Activated naive CD8-positive, alpha-beta T cell treated with anti-CD3 and anti-CD28 coated beads, Interleukin-2, amount 10 ng/mL, durations not matched to agents 7 days and 5 days (primary cell): ENCODE data around the gene ERMN. TPM values are rescaled to one million over a fixed set of nuclear protein-coding genes. Genes with fewer than 3 reads are reported as not detected.

Experiments
- ATAC-seq: fragments of 150-1000 bp; cut with Tn5 transposase; one replicate; pipeline ENCODE4 v1.10.0; 2021; ENCODE audit warnings: low read depth, moderate library complexity
- POLR2A ChIA-PET: fragments of 350-600 bp; sonication (Branson Sonifier 250); formaldehyde crosslinking; loops from one replicate; lab custom pipeline; 2021; ENCODE audit warnings: antibody characterized with exemption; lab: Charles Lee
- DNase-seq: peaks from one replicate; pipeline ENCODE4 v3.0.0; 2021
- H3K27ac Mint-ChIP-seq: one replicate; pipeline ENCODE4 v1.8.0; 2022; ENCODE audit warnings: mild to moderate bottlenecking, mixed read lengths
- H3K27me3 Mint-ChIP-seq: one replicate; pipeline ENCODE4 v1.8.0; 2022; ENCODE audit warnings: mild to moderate bottlenecking, moderate library complexity, mixed read lengths
- H3K36me3 Mint-ChIP-seq: one replicate; pipeline ENCODE4 v1.8.0; 2021; ENCODE audit warnings: mild to moderate bottlenecking, mixed read lengths
- H3K4me1 Mint-ChIP-seq: one replicate; pipeline ENCODE4 v1.8.0; 2021; ENCODE audit warnings: mixed read lengths
- H3K4me3 Mint-ChIP-seq: one replicate; pipeline ENCODE4 v1.8.0; 2022; ENCODE audit warnings: mild to moderate bottlenecking, moderate library complexity, mixed read lengths
- H3K9me3 Mint-ChIP-seq: one replicate; pipeline ENCODE4 v1.8.0; 2021; ENCODE audit warnings: mixed read lengths
- total RNA-seq, 2 experiments: library from RNA; stranded (reverse); gene quantifications; one replicate each; pipeline ENCODE4 v1.2.3, GENCODE V29; 2021

ERMN gene
- total RNA-seq, 2 experiments from 2014 or later = 3.1 to 3.6 TPM

GRCh38 chr2:157322432-157322831, 3.2 kb downstream of the ERMN start:
- no peak for ATAC-seq
- peaks cover 12% of the 10 kb centered on the region for H3K4me1 Mint-ChIP-seq
- H3K9me3 Mint-ChIP-seq = no peaks in the 10 kb centered on the region
- no peak overlapping the region for H3K4me3 Mint-ChIP-seq
- no peaks in the 10 kb centered on the region for H3K27me3 Mint-ChIP-seq
- peaks cover 27% of the 10 kb centered on the region for H3K36me3 Mint-ChIP-seq
- POLR2A ChIA-PET = no interaction called here
- DNase-seq = no peak
- H3K27ac Mint-ChIP-seq = no peak overlapping the region

- H3K9me3 Mint-ChIP-seq = no peaks in the 10 kb centered on the region
- H3K27me3 Mint-ChIP-seq = no peaks in the 10 kb centered on the region
- H3K36me3 Mint-ChIP-seq = peaks cover 27% of the 10 kb centered on the region
- H3K4me1 Mint-ChIP-seq = peaks cover 9% of the 10 kb centered on the region
- H3K27ac Mint-ChIP-seq = no peak overlapping the region
- DNase-seq (no peak), ATAC-seq (no peak)
- H3K4me3 Mint-ChIP-seq = no peak overlapping the region
- POLR2A ChIA-PET = no interaction called here
Measured at GRCh38 chr2:157321466-157321865, 4.2 kb downstream of the ERMN start.

- no peak for DNase-seq
- Mint-ChIP-seq H3K9me3 (no peaks in the 10 kb centered on the region), H3K36me3 (peaks cover 27% of the 10 kb centered on the region), H3K4me3 (no peak overlapping the region), H3K27me3 (peaks cover 2% of the 10 kb centered on the region), H3K4me1 (peaks cover 8% of the 10 kb centered on the region), H3K27ac (no peak overlapping the region)
- POLR2A ChIA-PET = no interaction called here
- no peak for ATAC-seq
Measured at GRCh38 chr2:157320409-157320808, 5.2 kb downstream of the ERMN start.

GRCh38 chr2:157319795-157320194, 5.8 kb downstream of the ERMN start:
- no peaks in the 10 kb centered on the region for H3K9me3 Mint-ChIP-seq
- DNase-seq (no peak), ATAC-seq (no peak)
- POLR2A ChIA-PET = no interaction called here
- peaks cover 25% of the 10 kb centered on the region for H3K36me3 Mint-ChIP-seq
- H3K27me3 Mint-ChIP-seq = peaks cover 2% of the 10 kb centered on the region
- no peak overlapping the region for H3K27ac Mint-ChIP-seq
- H3K4me3 Mint-ChIP-seq = no peak overlapping the region
- peaks cover 7% of the 10 kb centered on the region for H3K4me1 Mint-ChIP-seq

- Mint-ChIP-seq H3K27ac (no peak overlapping the region), H3K36me3 (peaks cover 25% of the 10 kb centered on the region), H3K4me3 (no peak overlapping the region), H3K27me3 (peaks cover 2% of the 10 kb centered on the region), H3K4me1 (peaks cover 7% of the 10 kb centered on the region), H3K9me3 (peaks cover 2% of the 10 kb centered on the region)
- POLR2A ChIA-PET = no interaction called here
- no peak for DNase-seq
- no peak for ATAC-seq
Measured at GRCh38 chr2:157318884-157319283, 6.7 kb downstream of the ERMN start.

- Mint-ChIP-seq H3K36me3 (peaks cover 12% of the 10 kb centered on the region), H3K27ac (no peak overlapping the region), H3K9me3 (peaks cover 2% of the 10 kb centered on the region), H3K4me1 (no peaks in the 10 kb centered on the region), H3K27me3 (peaks cover 2% of the 10 kb centered on the region), H3K4me3 (no peak overlapping the region)
- ATAC-seq (no peak), DNase-seq (no peak)
- POLR2A ChIA-PET = no interaction called here
Measured at GRCh38 chr2:157315901-157316300, 9.7 kb downstream of the ERMN start.

GRCh38 chr2:157312866-157313486, 12.6 kb downstream of the ERMN start:
- POLR2A ChIA-PET = no interaction called here
- Mint-ChIP-seq H3K9me3 (peaks cover 2% of the 10 kb centered on the region), H3K4me3 (no peak overlapping the region), H3K27me3 (peaks cover 2% of the 10 kb centered on the region), H3K27ac (no peak overlapping the region), H3K36me3 (no peaks in the 10 kb centered on the region), H3K4me1 (no peaks in the 10 kb centered on the region)
- ATAC-seq (no peak), DNase-seq (no peak)

GRCh38 chr2:157311706-157312105, 13.9 kb downstream of the ERMN start:
- H3K4me1 Mint-ChIP-seq = peaks cover 6% of the 10 kb centered on the region

GRCh38 chr2:157309878-157310277, 15.7 kb downstream of the ERMN start:
- no peak overlapping the region for H3K4me3 Mint-ChIP-seq
- DNase-seq = no peak
- peaks cover 12% of the 10 kb centered on the region for H3K4me1 Mint-ChIP-seq
- POLR2A ChIA-PET = no interaction called here
- H3K36me3 Mint-ChIP-seq = no peaks in the 10 kb centered on the region
- no peak for ATAC-seq
- H3K27ac Mint-ChIP-seq = no peak overlapping the region
- H3K27me3 Mint-ChIP-seq = no peaks in the 10 kb centered on the region
- peaks cover 2% of the 10 kb centered on the region for H3K9me3 Mint-ChIP-seq

More at GRCh38 chr2:157311706-157312105, 13.9 kb downstream of the ERMN start:
- no peak overlapping the region for H3K27ac Mint-ChIP-seq
- peaks cover 2% of the 10 kb centered on the region for H3K9me3 Mint-ChIP-seq
- POLR2A ChIA-PET = no interaction called here
- H3K36me3 Mint-ChIP-seq = no peaks in the 10 kb centered on the region
- H3K27me3 Mint-ChIP-seq = peaks cover 2% of the 10 kb centered on the region
- ATAC-seq (no peak), DNase-seq (no peak)
- H3K4me3 Mint-ChIP-seq = no peak overlapping the region

- Mint-ChIP-seq H3K27ac (no peak overlapping the region), H3K27me3 (no peaks in the 10 kb centered on the region), H3K4me1 (peaks cover 16% of the 10 kb centered on the region), H3K4me3 (no peak overlapping the region), H3K36me3 (no peaks in the 10 kb centered on the region), H3K9me3 (no peaks in the 10 kb centered on the region)
- no peak for DNase-seq
- POLR2A ChIA-PET = no interaction called here
- ATAC-seq = no peak
Measured at GRCh38 chr2:157307021-157307420, 18.6 kb downstream of the ERMN start.

- DNase-seq (no peak), ATAC-seq (no peak)
- H3K27ac Mint-ChIP-seq = no peak overlapping the region
- no peak overlapping the region for H3K4me3 Mint-ChIP-seq
- H3K27me3 Mint-ChIP-seq = peaks cover 5% of the 10 kb centered on the region
- no peaks in the 10 kb centered on the region for H3K9me3 Mint-ChIP-seq
- peaks cover 16% of the 10 kb centered on the region for H3K4me1 Mint-ChIP-seq
- H3K36me3 Mint-ChIP-seq = no peaks in the 10 kb centered on the region
- POLR2A ChIA-PET = interaction anchor here (0.5 kb wide), 1 partner anchor 26 kb away, joined by 3 read pairs; no protein-coding TSS in a partner anchor
Measured at GRCh38 chr2:157305723-157306110, 19.9 kb downstream of the ERMN start.

GRCh38 chr2:157304811-157305722, 20.6 kb downstream of the ERMN start:
- DNase-seq (no peak), ATAC-seq (no peak)
- no peaks in the 10 kb centered on the region for H3K36me3 Mint-ChIP-seq
- POLR2A ChIA-PET = interaction anchor here (0.5 to 1.1 kb wide), 2 partner anchors 23 to 27 kb away, joined by 3 to 4 read pairs; no protein-coding TSS in a partner anchor
- H3K27me3 Mint-ChIP-seq = peaks cover 9% of the 10 kb centered on the region
- no peak overlapping the region for H3K27ac Mint-ChIP-seq
- H3K4me3 Mint-ChIP-seq = no peak overlapping the region
- peaks cover 16% of the 10 kb centered on the region for H3K4me1 Mint-ChIP-seq
- H3K9me3 Mint-ChIP-seq = no peaks in the 10 kb centered on the region

- no peak overlapping the region for H3K4me3 Mint-ChIP-seq
- DNase-seq (no peak), ATAC-seq (no peak)
- no peaks in the 10 kb centered on the region for H3K36me3 Mint-ChIP-seq
- H3K27me3 Mint-ChIP-seq = peaks cover 9% of the 10 kb centered on the region
- no peak overlapping the region for H3K27ac Mint-ChIP-seq
- H3K4me1 Mint-ChIP-seq = peaks cover 16% of the 10 kb centered on the region
- H3K9me3 Mint-ChIP-seq = no peaks in the 10 kb centered on the region
- POLR2A ChIA-PET = interaction anchor here (0.9 kb wide), 1 partner anchor 595 kb away, joined by 3 read pairs; no protein-coding TSS in a partner anchor
Measured at GRCh38 chr2:157303612-157304011, 22.0 kb downstream of the ERMN start.
